HG02588 (cell line): ENCODE results near the gene TSPOAP1.

Source experiments
- ATAC-seq: cut with Tn5 transposase; IDR thresholded peaks from one replicate; pipeline ENCODE4 v1.9.1; 2021; ENCODE audit warnings: mild to moderate bottlenecking, moderate library complexity; ENCODE audit not compliant: unreplicated experiment

Gene TSPOAP1, protein sequence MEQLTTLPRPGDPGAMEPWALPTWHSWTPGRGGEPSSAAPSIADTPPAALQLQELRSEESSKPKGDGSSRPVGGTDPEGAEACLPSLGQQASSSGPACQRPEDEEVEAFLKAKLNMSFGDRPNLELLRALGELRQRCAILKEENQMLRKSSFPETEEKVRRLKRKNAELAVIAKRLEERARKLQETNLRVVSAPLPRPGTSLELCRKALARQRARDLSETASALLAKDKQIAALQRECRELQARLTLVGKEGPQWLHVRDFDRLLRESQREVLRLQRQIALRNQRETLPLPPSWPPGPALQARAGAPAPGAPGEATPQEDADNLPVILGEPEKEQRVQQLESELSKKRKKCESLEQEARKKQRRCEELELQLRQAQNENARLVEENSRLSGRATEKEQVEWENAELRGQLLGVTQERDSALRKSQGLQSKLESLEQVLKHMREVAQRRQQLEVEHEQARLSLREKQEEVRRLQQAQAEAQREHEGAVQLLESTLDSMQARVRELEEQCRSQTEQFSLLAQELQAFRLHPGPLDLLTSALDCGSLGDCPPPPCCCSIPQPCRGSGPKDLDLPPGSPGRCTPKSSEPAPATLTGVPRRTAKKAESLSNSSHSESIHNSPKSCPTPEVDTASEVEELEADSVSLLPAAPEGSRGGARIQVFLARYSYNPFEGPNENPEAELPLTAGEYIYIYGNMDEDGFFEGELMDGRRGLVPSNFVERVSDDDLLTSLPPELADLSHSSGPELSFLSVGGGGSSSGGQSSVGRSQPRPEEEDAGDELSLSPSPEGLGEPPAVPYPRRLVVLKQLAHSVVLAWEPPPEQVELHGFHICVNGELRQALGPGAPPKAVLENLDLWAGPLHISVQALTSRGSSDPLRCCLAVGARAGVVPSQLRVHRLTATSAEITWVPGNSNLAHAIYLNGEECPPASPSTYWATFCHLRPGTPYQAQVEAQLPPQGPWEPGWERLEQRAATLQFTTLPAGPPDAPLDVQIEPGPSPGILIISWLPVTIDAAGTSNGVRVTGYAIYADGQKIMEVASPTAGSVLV (N-terminal part only)

DNA sequence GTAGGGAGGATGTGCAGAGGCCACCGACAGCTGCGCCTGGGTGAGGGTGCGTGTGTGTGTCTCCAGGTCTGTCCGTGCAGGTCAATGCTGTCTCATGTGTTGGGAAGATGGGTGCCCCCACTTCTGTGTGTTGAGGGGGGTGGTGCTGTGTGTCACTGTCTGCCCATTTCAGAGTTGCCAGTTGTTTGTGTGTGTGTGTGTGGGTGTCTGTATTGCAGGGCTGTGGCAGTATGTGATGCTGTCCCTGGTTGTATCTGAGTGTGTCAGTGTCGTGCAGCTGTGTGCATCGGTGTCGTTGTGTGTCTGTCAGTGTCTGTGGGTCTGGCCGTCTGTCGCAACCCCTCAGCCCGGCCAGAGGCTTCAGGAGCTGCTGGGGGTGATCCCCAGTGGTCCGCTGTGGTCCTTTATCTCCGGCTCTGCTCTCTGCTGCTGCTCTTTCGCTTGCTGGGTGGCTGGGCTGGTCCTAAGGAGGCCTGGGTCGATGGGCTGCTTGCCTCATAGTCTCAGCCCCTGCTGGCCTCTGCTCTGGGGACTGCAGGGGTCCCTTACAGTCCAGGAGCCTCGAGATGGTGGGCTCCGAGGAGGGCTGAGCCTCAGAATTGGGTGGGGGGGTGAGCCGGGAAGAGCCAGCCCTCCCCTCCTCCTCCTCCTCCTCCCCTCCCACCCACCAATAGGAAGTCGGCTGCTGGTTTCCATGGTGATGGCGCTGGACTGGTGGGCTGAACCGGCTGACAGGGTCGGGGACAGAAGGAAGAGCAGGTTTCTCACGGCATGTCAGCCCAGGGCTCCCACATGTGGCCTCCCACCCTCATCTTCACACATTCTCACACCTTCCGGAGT is at the start of gene TSPOAP1:
TSPOAP1 (minus strand) TSS at position 601 of the 840 bp plus-strand sequence. CDS start 875 bp downstream, outside the sequence.
- ATAC-seq: no peak

DNA sequence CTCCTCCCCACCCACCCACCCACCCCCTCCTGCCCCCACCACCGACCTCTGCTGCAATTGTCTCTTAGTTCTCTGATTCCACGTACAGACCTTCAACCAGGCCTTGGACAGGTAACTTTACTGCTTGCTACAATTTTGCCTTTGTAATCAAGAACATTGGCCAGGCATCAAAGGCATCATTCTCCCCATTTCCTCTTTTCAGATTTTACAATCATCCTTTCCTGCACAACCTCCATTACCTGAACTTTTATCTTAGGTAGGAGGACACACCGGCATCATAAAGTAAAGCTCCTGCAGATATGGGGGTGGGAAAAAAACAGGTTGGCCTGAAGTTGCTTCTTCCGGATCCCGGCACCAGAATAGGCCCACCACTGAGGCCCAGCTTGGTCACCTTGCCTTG is 49.1 kb upstream of the TSPOAP1 start:
- ATAC-seq: no peak

DNA sequence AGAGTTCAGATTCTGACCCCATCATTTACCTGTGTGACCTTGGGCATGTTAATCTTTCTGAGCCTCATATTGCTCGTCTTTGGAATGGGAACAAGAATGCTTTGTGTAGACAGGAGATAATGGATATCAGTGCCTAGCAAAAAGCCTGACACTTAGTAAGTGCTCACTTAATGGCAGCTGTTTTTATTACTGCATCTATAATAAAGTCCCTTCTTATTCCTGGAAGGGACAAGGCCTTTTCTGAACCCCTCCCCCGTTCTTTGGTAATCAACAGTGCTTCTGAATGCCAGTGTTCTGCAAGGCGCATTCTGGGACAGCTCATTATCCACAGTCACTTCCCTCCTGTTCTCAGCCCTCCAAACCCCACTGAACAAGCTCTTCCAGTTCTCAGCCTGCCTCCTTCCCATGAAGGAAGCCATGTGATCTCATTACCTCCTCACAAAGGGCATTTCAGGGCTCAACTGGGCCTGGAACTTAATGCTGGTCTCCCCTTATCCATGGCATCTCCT is 48.6 kb upstream of the TSPOAP1 start:
- no peak for ATAC-seq

DNA sequence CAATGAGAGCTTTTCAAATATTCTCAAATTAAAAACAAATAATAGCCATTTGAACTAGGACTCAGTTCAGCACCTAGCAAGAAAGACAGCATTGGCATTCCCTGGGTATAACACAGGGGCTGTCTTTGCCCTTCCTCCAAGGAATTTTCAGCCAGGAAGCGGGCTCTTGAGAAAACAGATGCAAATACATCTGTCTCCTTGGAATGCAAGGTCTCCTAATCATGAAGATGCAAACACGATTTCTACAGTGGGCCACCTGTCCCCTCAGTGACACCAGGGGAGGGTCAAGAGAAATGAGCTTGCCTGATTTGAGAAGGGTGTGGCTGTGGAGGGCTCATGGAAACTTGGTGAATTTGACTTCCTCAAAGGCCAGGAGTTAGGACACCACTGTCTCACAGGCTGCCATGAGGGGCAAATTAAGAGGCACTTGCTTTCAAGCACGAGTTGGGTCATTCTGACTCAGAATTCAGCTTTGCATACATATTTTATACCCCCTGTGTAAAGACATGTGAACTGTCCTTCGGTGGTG is 47.9 kb upstream of the TSPOAP1 start:
- ATAC-seq: no peak

DNA sequence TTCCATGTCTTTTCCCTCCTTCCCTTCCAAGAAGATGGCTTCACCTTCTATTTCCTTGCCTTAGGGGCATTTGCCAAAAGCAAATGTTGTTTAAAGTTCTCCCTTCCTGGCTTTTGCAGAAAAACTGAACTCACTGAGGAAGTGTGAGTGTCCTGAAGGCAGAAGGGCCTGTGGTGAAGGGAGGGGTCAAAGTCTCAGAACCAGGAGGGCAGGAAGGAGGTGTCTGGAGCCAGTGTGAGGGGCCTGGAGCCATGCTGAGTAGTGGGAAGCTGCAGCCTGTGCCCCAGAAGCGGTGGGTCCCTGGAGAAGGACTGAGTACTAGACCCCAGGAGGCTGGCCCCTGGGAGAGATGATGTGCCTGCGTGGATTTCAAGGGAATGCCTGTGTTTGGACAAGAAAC is 47.2 kb upstream of the TSPOAP1 start:
- no peak for ATAC-seq

DNA sequence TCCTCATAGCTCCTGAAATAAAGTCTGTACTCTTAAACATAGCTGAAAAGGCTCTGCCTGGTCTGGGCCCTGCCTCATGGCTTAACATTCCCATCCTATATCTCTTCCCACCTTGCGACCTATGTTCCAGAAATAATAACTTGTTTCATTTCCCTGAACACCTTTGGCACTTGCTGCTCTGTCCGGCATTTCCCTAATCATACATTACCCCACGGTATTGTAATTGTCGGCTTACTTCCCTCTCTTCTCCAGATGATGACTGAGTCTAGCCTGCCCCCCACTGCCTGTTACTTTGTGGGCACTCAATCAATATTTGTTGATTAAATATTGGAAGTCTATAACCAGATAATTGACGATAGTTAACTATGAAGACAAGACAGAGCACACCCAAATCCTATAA is 46.7 kb upstream of the TSPOAP1 start:
- ATAC-seq: no peak

DNA sequence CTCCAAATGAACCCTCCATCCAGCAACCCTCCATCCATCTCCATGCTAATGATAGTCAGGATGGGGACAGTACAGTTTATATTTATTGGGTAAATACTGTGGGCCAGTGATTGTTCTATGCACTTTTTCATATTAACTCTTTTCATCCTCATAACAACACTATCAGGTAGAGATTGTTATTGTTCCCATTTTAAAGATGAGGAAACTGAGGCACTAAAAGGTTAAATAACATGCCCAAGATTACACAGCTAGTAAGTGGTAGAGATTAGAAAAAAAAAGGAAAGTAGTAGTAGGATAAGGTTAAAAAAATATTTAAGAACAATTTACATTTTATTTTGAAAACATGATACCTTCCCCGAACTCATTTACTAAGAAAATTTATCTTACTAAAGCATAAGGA is 45.3 kb upstream of the TSPOAP1 start:
- ATAC-seq: no peak

DNA sequence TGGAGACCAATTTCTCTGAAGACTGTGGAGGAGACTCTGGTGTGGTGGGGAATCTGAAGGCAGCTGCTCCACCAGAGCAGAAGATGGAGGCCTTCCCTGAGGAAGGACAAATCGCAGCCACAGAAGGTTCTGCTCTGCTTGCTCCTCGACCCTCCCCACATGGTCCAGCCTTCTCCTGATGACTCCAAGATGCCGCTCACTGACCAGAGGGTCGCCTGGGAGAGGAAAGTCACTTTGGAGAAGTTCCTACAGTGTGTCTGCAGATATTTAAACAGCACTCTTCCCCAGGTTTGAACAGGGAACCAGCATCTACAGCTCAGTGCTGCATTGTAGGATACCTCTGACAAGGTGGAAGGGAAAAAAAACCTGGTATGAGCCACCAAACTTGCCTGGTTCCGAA is 44.4 kb upstream of the TSPOAP1 start:
- ATAC-seq: no peak

DNA sequence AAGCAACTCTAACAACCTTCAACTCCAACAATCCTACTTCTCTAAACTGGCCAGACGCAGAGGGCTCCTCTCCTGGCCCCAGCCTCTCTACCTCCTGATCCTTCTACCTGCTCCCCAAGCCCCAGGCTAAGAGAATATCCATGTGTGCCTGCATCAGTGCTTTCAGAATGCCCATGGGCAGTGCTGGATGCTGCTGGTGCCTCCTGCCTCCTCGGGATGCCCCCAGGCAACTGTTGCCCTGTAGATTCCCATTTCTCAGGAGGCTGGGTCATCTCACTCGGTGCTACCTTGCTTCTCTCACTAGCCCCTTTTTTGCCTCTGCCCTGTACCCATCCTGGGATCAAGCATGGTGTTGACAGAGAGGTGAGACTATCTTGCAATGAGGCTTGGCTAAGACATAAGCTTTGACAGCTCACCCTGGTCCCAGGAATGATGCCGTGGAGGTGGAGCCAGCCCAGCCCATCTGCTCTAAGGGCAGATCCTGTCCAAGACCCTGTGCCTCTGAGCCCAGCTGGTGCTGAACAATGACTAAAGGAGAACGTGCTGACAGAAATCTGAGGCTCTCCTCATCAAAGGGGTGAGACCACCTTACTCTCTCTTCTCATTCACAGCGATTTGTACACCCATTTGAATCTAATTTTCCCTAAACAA is 42.8 kb upstream of the TSPOAP1 start:
- ATAC-seq: no peak

DNA sequence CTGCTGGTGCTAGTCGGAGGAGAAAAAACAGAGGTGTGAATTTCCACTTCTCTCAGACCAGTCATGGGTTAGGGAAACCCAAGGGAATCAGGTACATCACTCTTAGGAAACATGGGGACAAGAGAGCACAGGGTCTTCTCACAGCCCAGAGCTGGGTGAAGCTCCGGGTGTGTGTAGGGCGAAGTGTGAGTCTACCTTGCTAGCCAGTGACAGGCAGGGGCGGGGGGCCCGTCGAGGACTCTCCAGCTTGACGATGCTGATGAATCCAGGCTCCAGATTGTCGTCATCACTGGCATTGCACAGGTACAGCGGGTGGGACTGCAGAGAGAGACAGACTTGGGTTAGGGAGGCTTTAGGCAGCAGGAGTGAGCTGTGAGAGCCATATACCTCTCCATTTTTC is 42.1 kb upstream of the TSPOAP1 start:
- no peak for ATAC-seq

DNA sequence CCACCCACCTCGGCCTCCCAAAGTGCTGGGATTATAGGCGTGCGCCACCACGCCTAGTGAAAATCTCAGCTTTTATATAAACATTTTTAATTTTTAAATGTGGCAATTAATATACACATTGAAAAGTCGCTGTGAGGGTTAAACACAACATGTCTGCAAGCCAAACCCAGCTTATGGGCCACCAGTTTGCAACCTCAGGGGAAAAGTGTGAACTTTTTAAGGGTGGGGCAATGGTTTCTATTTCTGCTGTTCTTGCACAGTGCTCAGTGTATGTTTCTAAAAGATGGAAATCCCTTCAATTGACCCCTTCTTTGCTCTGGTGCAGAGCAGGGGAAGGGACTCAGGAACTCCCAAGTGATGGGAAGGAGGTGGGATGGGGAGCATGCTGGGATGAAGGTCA is 41.7 kb upstream of the TSPOAP1 start:
- ATAC-seq: no peak

DNA sequence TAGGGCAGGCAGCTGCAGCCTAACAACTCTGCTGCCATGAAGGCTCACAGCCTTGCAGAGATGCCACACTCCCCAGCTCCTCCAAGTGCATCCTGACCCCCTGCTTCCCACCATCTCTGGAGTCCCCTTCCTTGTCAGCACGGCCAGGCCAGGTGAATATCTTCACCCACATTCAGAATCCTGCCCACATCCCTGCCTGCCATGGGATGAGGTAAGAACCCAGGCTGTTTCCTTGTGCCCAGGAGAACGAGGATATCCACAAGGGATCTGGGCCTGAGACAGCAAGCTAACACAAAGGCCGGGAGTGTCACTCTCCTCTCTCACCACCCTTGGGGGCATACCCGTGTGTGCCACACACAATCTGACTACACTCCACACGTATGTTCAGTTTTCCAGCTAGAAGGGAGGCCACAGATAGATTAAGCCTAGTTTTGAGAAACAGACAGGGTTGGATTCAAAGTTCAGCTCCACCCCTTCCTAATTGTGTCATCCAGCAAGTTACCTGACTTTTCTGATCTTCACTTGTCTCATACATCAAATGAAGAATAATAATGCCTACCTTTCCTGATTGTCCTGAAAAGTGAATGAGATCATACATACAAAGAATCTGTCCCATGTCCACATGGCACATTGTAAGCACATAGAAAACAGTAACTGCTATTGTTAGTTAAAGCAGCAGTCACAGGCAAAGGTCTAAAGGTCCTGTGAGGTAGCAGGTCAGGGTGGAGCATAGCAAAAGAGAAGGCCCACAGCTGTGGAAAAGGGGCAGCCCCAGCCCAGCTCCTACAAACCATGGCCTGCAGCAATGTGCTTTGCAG is 40.8 kb upstream of the TSPOAP1 start:
- no peak for ATAC-seq

DNA sequence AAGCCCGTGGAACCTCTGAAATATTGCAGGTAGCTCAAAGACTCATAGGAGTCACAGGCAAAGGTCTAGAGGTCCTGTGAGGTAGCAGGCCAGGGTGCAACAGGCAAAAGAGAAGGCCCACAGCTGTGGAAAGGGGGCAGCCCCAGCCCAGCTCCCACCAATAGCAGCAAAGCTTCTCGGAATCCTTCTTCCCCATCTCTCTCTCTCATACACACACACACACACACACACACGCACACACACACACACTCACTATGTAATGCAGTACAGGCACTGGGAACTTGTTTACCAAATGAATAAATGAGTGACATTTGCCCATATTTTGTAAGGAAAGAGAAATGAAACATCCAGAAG is 40.2 kb upstream of the TSPOAP1 start:
- no peak for ATAC-seq

DNA sequence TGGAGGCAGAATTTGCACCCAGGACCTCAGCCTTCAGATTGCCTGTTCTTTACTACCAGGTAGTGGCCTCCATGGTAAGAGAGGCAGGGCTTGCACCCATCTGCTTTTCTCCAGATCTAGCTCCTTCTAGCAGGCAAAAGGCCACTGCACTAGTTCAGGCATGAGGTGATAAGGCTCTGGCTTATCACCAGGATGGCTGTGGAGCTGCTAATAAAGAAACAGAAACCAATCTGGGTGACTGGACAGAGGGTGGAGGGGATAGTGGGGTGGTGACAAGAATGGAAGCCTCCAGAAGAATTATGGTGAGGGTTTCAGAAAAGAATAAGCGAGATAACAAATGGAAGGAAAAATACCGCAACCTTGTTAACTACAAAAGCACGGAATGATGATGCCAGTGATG is 38.9 kb upstream of the TSPOAP1 start:
- ATAC-seq: no peak

DNA sequence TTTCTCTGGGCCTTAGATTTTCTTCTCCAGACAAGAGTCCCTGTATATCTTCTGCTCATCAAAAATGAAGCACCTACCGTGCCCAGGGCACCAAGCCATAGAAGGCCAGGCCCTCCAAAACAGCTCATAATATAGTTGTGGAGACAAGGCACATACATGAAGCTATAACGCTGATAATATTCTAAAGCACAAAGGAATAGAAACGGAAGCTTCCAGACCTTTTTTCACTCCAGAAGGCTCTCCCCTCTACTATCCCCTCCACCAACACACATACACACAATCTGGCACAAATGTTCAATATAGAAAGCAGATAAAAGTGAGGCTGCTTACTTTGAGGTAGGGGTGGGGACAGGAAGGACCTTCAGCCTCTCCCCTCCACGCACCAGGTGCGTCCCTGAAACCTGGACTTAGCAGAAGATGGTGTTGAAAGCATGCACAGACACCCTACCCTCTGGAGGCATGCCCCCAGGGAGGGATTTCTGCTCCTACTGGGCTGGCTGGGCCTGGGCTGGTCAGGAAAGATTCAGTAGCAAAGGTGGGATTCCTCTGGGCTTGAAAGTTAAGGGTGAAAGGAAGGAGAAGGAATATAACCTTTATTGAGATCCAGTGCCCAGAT is 37.5 kb upstream of the TSPOAP1 start:
- ATAC-seq: no peak

DNA sequence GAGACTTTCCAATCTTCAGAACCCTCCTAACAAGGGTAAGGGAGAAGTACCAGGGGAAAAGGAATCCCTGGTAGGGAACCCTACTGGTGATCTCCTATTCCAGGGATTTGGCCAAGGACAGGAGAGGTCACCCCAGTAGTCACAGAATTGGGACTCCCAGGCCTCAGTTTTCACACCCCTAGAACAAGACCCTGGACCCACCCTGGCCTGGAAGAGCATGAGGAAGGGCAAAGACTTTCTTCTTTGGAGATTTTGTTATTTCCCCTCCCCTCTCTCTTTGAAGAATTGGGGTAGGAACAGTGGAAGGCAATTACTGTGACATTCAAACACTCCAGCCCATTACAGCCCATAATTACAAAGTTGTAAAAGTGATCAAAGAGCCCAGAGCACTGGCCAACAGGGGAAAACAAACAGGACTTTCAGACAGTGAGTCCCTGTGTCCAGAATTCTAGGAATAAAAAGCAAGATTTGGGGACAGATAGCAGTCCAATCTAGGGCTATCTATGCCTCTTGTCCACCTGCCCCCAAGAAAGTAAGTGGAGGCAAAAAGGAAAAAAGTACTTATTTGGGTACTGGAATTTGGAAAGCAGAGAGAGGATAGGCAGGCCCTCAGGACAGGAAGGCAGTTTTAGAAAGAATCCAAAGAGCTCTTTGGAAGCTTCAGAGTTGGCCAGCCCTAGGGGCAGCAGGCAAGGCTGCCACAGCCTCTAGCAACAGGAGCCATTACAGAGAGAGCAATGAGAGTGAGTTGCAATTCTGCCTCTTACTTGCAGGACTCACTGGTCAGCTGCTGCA is 36.8 kb upstream of the TSPOAP1 start:
- no peak for ATAC-seq

DNA sequence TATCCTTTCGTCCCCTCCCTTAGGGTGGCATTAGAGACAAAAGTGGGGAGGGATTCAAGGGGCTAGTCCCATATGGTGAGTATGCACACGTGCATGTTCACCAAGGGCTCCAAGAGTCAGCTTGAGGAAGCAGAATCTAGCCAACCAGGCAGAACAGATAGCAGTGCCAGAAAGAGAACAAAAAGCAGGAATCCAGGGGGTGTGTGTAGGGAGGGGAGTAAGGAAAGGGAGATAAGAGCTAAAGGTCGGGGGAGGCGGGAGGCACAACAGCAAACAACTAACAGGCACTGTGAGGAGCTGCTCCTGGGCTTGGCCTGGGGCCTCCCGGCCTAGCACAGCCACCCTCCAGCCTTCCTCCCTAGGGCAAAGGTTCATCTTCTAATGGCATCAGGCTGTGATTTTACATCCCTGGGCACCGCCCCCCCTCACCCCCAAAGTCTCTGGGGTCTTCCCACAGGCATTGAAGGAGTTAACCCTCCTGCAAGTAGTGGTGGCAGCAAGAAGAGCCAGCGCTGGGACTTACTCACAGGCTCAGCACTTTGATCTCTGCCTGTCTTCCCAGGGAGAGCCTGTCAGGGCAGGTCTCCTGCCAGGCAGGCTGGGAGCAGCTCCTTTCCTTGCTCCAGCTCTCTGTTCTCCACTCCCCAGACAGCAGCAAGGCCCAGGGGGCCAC is 35.8 kb upstream of the TSPOAP1 start:
- ATAC-seq: no peak
